Fibroblast of skin of right biceps (primary cell): ENCODE measurements around the gene IDI2.
A peak's percentile ranks its signal among the peaks of the same experiment; 100 is the strongest.

Source experiments
- DNase-seq: peaks from one replicate; pipeline ENCODE4 v3.0.0-alpha.2; 2013

The IDI2 gene

GRCh38 chr10:1003884-1004670, 21.6 kb downstream of the IDI2 start:
- no peak for DNase-seq

DNA sequence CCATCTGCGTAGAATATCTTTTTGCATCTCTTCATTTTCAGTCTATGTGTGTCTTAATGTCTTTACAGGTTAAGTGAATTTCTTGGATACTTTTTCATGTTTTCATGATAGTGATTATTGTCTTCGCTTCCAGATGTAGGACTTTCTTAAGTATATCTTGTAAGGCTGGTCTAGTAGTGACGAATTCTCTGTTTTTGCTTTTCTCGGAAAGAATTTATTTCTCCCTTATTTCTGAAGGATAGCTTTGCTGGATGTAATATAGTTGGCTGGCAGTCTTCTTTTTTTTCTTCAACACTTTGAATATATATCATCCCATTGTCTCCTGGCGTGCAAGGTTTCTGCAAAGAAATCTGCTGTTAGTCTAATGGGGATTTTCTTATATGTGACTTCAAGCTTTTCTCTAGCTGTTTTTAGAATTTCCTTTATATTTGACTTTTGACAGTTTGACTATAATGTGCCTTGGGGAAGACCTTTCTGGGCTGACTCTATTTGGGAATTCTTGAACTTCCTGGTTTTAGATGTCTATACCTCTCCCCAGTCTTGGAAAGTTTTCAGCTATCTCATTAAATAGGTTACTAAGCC, 23.1 kb downstream of the IDI2 start:
- no peak for DNase-seq

DNA sequence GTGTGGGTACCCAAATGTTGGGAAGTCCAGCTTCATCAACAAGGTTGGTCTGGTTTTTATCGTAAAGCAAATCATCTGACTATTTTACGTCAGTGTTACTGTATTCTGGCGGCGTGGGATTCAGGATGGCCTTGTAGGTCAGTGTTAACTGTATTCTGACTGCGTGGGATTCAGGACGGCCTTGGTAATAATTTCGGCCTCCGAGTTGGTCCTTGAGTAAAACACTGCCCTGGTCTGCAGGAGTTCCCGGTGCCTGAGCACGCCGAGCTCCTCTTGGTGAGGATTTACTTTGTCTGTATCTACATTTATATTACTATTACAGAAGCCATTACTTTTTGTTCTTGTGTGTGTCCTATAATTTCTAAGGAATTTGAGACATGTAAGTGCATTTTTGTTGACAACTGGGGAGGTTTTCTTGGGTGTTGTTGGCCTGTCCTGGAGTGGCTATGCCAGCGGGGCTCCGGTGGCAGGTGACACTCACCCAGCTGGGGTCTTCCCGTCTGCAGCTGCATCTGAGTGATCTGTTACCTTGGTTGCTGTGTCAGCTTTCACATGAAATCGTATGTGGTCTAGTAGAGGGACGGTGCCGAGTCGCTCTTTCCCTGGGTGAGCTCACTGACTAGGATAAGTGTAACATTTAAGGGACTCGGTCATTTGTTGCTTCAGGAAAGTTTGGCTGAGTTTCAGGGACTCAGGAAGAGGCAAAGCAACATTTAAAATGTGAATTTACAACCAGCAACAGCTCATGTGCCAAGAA, 28.2 kb downstream of the IDI2 start:
- no peak for DNase-seq

GRCh38 chr10:996031-996430, 29.6 kb downstream of the IDI2 start:
- DNase-seq: no peak

DNA sequence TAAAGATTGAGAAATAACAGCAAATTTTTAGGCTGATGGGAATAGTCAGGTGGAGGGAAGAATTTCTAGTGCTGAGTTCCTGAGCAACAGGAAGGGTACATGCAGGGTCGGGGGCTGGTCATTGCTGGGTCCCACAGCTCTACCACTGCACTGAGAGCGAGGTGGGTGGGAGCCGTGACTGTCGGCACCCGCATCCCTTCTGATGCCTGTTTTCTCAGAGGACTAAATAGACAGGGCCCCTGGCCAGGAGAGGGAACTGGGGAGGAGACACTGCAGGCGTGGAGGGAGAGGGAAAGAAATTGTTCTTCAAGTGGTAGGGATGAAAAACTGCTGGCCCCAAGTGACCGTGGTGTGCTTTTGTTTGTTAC, 30.1 kb downstream of the IDI2 start:
- DNase-seq: no peak

- no peak for DNase-seq
These were observed 30.7 kb downstream of the IDI2 start for GRCh38 chr10:994836-995558.

- no peak for DNase-seq
These were observed 32.8 kb downstream of the IDI2 start for GRCh38 chr10:992871-993270.

DNA sequence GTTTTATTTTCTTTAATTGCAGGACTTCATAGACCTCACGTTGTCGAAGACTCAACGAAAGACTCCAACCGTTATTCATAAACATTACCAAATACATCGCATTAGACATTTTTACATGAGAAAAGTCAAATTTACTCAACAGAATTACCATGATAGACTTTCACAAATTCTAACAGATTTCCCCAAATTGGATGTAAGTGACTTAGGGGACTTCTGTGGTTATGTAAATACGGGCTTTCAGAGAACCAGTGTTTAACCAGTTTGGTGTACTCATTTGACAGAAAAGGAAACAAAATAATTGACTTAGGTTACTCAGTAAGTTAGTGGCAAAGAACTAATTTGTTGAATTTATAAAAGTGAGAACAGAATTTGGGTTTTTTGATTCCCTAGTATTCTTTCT, 33.2 kb downstream of the IDI2 start:
- no peak for DNase-seq

DNA sequence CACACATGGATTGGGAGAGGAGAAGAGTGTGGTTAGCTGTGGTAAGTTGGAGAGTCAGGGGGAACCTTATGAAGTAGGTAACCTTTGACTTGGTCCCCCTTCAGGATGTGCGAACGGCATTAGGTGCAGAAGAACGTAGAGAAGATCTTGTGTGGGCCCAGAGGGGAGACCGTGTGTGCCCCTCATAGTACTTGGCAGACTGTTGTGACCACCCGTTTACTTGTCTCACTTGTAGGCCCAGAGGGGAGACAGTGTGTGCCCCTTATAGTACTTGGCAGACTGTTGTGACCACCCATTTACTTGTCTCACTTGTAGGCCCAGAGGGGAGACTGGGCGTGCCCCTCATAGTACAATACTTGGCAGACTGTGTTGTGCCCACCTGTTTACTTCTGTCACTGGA, 34.9 kb downstream of the IDI2 start:
- no peak for DNase-seq

DNA sequence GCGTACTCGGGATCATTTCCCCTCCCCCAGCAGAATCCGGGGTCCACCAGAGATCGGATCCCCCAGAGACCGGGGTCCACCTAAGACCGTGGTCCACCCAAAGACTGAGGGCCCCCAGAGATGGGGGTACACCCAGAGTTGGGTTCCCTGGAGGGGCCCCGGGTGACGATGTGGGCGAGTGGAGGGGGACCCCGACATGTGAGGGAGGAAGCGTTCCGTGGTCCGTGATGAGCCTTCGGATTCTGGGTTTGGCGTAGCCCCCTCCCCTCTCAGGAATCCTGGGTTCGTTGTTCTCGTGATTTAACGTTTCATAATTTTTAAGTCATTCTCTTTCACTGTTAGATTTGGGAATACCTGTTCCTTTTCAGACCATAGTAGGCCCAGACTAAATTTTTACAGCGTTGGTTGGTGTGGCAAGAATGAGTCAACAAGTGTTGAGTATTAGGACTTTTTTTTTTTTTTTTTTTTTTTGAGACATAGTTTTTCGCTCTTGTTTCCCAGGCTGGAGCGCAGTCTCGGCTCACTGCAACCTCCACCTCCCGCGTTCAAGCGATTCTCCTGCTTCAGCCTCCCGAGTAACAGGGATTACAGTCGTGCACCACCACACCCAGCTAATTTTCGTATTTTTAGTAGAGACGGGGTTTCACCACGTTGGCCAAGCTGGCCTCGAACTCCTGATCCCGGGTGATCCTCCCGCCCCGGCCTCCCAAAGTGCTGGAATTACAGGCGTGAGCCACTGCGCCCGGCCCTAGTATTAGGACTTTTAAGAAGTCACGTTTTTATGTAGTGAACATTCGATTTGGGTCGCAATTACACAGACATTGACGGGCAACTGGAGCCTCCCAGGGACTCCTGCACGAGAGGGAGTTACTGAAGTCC, 36.8 kb downstream of the IDI2 start:
- peak; percentile 34 for DNase-seq

DNA sequence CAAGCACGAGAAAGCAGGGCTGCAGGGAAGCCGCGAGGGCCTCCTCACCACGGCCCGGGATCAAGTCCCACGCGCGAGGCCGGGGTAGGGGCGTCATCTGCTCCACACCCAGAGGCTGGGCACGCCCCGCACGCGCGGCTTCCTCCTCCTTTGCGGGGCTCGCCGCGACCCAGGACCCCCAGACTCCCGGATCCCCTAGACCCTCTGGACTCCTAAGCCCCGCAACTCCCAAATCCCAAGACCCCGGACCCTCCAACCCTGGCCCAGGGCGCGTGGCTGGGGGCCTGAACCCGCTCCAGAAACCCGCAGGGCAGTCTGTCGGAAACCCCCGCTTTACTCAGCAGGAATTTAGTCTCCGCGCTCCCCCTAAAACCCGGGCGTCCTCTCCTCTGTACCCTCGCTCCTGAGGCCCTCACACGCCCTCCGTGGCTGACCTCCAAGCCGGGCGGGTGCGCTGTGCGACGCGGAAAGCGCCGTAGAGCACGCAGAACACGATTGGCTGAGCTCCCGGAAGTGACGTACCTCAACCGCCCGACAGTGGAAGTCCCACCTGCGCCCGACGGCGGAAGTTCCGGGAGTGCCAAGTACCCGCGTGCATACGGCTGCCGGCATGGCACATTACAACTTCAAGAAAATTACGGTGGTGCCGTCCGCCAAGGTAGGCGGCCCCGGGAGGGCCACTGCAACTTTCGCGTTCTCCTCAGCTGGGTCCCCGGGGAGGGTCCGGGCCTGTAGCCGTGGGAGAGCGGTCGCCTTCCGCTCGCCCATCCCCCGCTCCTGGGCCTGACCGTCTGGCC, 37.6 kb downstream of the IDI2 start, which contains the start of gene GTPBP4:
Gene GTPBP4, plus strand, starts transcription at position 565 of the 797 bp plus-strand sequence. Its CDS starts 46 bp downstream, at position 611.
- peak; percentile 98 for DNase-seq

DNA sequence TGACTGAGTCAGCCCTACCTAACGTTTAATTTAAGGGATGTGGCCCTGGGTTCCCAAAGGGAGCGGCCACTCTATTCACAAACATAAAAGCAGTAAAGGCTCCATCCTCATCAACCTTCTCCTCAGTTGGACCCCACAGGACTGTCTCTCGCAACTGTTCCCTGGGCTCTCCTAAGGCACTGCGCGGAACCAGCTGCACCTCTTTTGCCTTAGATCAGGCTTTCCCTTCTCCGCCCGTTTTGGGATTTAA, 38.1 kb downstream of the IDI2 start:
- no peak for DNase-seq

GRCh38 chr10:986881-987619, 38.6 kb downstream of the IDI2 start:
- DNase-seq: peak; percentile 92

DNA sequence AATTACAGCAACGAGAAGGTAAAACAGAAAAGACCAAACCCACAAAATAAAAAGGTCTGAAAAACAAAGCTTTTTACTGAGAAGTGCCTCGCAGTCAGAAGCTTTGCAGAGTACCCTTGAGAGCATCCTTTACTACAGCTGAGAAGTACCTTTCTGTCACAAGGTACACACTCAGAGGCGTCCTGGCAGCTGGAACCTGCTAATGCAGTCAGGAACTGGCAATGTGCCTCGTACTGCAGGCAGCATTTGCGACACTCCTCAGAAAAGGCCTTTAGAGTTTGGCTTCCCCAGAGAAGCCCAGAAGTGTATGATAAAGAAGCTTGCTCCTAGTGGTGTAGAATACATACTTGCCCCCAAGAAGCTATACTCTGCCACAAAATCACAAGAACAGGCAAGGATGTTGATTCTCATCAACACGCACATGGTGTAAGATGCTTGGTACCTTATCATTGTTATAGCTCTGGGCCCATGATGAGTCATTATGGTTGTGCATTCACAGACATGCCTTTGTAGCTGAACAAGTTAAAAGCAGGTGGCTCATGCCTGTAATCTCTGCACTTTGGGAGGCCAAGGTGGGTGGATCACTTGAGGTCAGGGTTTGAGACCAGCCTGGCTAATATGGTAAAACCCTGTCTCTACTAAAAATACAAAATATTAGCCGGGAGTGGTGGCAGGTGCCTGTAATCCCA, 39.4 kb downstream of the IDI2 start:
- peak; percentile 55 for DNase-seq

DNA sequence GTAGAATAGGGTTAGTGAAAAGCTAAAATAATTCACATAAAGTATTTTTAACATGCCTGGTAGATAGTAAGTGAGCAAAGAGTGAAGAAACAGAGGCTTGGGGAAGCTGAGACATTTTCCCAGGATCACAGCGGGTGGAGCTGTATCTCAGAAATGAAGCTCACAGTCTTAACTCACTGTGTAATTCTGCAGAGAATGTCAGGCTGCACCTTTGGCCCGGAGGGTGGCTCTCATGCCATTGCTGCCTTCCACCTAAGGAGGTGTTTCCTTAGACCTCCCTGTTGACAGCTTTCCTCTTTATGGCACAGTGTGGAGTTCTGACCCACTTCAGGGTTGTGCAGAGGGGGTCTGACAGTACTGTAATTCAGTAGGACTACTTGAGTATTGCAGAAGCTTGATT, 40.3 kb downstream of the IDI2 start:
- DNase-seq: no peak

GRCh38 chr10:983971-984655, 41.5 kb downstream of the IDI2 start:
- peak; percentile 56 for DNase-seq

DNA sequence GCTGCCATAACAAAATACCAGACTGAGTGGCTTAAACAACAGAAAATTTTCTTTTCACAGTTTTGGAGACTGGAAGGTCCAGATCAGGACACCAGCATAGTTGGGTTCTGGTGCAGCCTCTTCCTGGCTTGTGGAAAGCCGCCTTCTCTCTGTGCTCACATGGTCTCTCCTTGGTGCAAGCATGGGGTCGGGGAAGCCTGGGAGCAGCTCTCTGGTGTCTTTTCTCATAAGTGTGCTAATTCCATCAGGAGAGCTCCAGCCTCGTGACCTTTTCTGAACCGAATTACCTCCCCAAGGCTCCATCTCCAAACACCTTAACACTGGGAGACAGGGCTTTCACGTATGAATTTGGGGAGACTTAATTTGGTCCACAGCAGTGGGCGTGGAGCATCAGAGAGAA, 42.3 kb downstream of the IDI2 start:
- no peak for DNase-seq

- DNase-seq: no peak
These were observed 45.1 kb downstream of the IDI2 start for GRCh38 chr10:980468-981093.

DNA sequence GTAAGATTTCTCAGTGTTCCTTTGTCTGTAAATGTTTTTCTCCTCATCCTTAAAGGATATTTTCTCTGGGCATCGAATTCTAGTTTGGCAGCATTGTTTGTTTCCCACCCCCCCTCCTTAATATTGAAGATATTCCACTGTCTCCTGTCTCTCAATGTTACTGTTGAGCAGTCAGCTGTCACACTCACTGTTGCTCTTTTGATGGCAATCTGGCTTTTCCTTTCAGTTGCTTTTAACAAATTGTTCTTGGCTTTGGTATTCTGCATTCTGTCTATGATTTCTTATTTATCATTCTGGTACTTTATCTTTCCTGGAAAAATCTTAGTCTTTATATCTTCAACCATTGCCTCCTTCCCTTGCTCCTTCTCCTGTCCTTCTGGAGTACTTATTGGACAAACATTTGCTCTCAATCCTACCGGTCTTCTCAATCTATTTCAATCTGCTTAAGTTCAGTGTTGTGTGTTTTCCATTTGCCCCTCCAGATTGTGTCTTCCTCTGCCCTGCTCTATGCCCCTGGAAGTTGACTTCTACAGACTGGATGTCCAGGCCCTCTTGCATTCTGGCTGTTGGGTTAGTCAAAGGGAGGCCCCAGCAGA, 46.7 kb downstream of the IDI2 start:
- no peak for DNase-seq
